Ovary (tissue), 3 donors: ENCODE results near the gene PTRH2.

Experiments
- EP300 ChIP-seq: sonication (generic); formaldehyde crosslinking; IDR thresholded peaks from one replicate; pipeline ENCODE4 v1.6.1; 2017; ENCODE audit warnings: antibody characterized with exemption
- POLR2A ChIP-seq: fragments of 450-650 bp; IDR thresholded peaks from one replicate; pipeline ENCODE4 v1.6.1; 2017; ENCODE audit warnings: antibody characterized with exemption, mild to moderate bottlenecking, moderate library complexity
- TF ChIP-seq, protein P1 (sequence below), 3 donors: fragments of 450-650 bp in 2 of 3; fragments of 200-600 bp in 1 of 3; IDR thresholded peaks; one replicate each; pipeline versions ENCODE4 v1.5.1 to v1.8.0; 2016 to 2022; ENCODE audit warnings: antibody characterized with exemption in 3 of 3, mild to moderate bottlenecking in 1 of 3
- donor health status: DM: no; HTN: no; CAD: no.

GRCh38 chr17:59753522-59754467 lies 46.6 kb upstream of the PTRH2 start:
- TF ChIP-seq POLR2A: no peak
- TF ChIP-seq, protein P1, sequence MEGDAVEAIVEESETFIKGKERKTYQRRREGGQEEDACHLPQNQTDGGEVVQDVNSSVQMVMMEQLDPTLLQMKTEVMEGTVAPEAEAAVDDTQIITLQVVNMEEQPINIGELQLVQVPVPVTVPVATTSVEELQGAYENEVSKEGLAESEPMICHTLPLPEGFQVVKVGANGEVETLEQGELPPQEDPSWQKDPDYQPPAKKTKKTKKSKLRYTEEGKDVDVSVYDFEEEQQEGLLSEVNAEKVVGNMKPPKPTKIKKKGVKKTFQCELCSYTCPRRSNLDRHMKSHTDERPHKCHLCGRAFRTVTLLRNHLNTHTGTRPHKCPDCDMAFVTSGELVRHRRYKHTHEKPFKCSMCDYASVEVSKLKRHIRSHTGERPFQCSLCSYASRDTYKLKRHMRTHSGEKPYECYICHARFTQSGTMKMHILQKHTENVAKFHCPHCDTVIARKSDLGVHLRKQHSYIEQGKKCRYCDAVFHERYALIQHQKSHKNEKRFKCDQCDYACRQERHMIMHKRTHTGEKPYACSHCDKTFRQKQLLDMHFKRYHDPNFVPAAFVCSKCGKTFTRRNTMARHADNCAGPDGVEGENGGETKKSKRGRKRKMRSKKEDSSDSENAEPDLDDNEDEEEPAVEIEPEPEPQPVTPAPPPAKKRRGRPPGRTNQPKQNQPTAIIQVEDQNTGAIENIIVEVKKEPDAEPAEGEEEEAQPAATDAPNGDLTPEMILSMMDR (IDR thresholded peaks at IDR 0.05): peak; percentile 56 to 82 (median 76)
- no peak for TF ChIP-seq EP300
